BLaER1 (cell line): ENCODE data around the gene SYNM.
A peak's percentile ranks its signal among the peaks of the same experiment; 100 is the strongest.

Experiments used
- H3K27ac ChIP-seq: shearing (Covaris generic); formaldehyde crosslinking; 2 replicates; pipeline ENCODE4 v1.8.1; 2022
- H3K27me3 ChIP-seq: shearing (Covaris generic); formaldehyde crosslinking; 2 replicates; pipeline ENCODE4 v1.8.1; 2022
- H3K36me3 ChIP-seq: shearing (Covaris generic); formaldehyde crosslinking; 2 replicates; pipeline ENCODE4 v1.8.1; 2022
- H3K4me1 ChIP-seq: shearing (Covaris generic); formaldehyde crosslinking; 2 replicates; pipeline ENCODE4 v1.8.1; 2022
- H3K4me2 ChIP-seq: shearing (Covaris generic); formaldehyde crosslinking; 2 replicates; pipeline ENCODE4 v1.8.1; 2022
- H3K4me3 ChIP-seq: shearing (Covaris generic); formaldehyde crosslinking; 2 replicates; pipeline ENCODE4 v1.8.1; 2022
- H3K9ac ChIP-seq: shearing (Covaris generic); formaldehyde crosslinking; 2 replicates; pipeline ENCODE4 v1.8.1; 2022
- H3K9me3 ChIP-seq: shearing (Covaris generic); formaldehyde crosslinking; 2 replicates; pipeline ENCODE4 v1.8.1; 2022
- H4K20me1 ChIP-seq: shearing (Covaris generic); formaldehyde crosslinking; 2 replicates; pipeline ENCODE4 v1.8.1; 2022
- Cebpa-rat ChIP-seq: shearing (Covaris generic); IDR thresholded peaks from 2 replicates; pipeline ENCODE4 v1.8.1; 2022

The SYNM gene

GRCh38 chr15:99085413-99086326 is 19.2 kb upstream of the SYNM start:
- H3K9me3 ChIP-seq, result 0 out of 2 replicates have a peak, but pooled peaks cover 5% of the 10 kb centered on the region
- no peaks in the 10 kb centered on the region for H4K20me1 ChIP-seq
- no peak overlapping the region for H3K9ac ChIP-seq
- TF ChIP-seq Cebpa-rat, result no peak
- H3K36me3 ChIP-seq, result no peaks in the 10 kb centered on the region
- H3K4me2 ChIP-seq, result no peak overlapping the region
- peaks cover 13% of the 10 kb centered on the region for H3K4me1 ChIP-seq
- H3K27me3 ChIP-seq, result no peaks in the 10 kb centered on the region
- no peak overlapping the region for H3K4me3 ChIP-seq
- no peak overlapping the region for H3K27ac ChIP-seq

DNA sequence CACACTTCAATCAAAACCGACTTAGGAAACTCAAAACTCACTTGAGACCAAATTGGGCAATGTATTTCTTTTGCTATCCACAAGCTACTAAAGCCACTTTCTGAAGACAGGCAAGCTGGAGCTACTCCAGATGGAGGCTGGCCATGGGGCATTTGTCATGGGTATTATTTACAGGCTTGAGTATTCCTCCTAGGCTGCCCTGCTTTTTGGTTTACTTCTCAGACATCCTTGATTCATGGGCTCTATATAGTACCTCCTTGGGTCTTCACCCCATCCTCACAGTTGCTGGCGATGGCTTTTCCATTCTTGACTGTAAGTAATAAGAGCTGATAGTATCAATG is 18.6 kb upstream of the SYNM start:
- Histone ChIP-seq H3K9me3 (0 out of 2 replicates have a peak, but pooled peaks cover 5% of the 10 kb centered on the region), H3K4me1 (peaks cover 19% of the 10 kb centered on the region), H3K27ac (no peak overlapping the region), H3K36me3 (no peaks in the 10 kb centered on the region), H4K20me1 (no peaks in the 10 kb centered on the region), H3K27me3 (no peaks in the 10 kb centered on the region), H3K4me2 (no peak overlapping the region), H3K9ac (no peak overlapping the region), H3K4me3 (no peak overlapping the region)
- no peak for TF ChIP-seq Cebpa-rat

DNA sequence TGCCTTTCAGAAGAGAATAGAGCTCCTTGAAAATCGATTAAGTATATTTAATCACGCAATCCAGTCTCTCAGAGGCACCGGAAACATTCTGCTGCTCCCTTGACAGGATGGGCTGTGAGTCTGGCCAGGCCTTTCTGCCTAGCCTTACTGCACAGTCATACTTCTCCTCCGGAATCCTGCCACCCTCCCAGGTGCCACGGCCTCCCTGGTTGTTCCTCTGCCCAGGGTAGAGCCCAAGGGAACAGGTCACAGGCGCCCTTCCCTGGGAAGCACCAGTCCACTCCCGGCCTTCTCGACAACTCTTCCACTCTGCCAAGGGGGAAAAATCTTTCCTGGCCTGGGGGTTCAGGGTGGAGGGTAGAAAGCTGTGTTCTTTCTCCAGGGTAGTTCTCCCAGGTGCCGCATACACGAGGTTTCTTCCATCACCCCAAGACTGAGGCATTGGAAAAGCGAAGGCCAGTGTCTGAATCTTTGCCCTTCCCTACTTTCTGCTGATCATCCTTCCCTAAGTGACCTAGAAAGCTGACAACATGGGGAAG is 17.4 kb upstream of the SYNM start:
- H3K4me2 ChIP-seq, result no peak overlapping the region

DNA sequence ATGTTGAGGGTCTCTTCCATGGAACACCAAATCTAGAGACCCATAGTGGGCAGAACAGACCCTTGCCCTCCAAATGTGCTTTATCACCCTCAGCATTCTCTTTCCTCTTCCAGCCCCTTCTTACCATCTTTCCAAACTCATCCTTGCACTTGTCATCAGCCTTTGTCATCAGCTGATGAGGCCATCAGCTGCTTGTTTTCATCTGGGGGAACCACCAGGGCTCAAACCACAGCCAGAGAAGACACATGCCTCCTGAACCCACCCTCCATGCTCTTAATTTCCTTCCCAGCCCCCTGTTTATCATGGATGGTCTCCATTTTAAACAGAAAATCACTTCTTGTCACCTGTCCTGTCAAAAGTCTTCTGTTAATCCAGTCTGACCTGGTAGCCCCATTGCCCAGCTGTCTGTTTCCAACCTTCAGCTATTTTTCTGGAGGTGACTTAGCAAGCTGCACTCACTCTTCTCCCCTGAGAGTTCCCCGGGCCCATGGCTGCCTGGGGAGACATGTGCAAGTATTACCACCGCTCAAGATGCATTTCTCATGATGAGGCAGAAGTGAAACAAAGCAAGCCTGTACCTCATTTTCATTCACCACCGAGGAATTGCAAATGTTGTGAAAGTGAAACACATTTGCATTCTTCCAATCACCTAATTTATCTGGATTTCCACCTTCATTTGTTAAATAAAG is 14.7 kb upstream of the SYNM start:
- peak overlapping the region; percentile 36; the same call in 1 of the 2 replicates for H3K27ac ChIP-seq
- H4K20me1 ChIP-seq, result no peaks in the 10 kb centered on the region
- no peaks in the 10 kb centered on the region for H3K9me3 ChIP-seq
- H3K4me3 ChIP-seq, result no peak overlapping the region
- no peaks in the 10 kb centered on the region for H3K36me3 ChIP-seq
- H3K4me2 ChIP-seq, result peak overlapping the region; percentile 74
- no peak for TF ChIP-seq Cebpa-rat
- H3K4me1 ChIP-seq, result peaks cover 34% of the 10 kb centered on the region
- H3K9ac ChIP-seq, result peak overlapping the region; percentile 40
- H3K27me3 ChIP-seq, result no peaks in the 10 kb centered on the region

More for the DNA sequence above, 17.4 kb upstream of the SYNM start:
- Histone ChIP-seq H3K4me1 (peaks cover 25% of the 10 kb centered on the region), H3K9ac (no peak overlapping the region), H3K27me3 (no peaks in the 10 kb centered on the region), H4K20me1 (no peaks in the 10 kb centered on the region), H3K27ac (no peak overlapping the region), H3K9me3 (0 out of 2 replicates have a peak, but pooled peaks cover 5% of the 10 kb centered on the region), H3K4me3 (no peak overlapping the region), H3K36me3 (no peaks in the 10 kb centered on the region)
- no peak for TF ChIP-seq Cebpa-rat

DNA sequence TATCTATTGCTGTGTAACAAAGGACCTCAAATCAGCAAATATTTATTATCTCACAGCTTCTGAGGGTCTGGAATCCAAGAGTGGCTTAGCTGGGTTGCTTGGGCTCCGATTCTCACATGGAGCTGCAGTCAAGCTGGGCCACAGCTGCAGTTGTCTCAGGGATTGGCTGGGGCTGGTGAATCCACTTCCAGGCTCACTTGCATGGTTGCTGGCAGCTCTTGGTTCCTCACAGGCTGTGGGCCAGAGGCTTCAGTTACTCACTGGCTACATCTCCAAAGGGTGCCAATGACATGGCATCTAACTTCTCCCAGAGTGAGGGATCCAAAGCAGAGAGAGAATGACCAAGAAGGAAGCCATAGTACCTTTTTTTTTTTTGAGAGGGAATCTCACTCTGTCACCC is 13.9 kb upstream of the SYNM start:
- no peak for TF ChIP-seq Cebpa-rat
- no peaks in the 10 kb centered on the region for H3K36me3 ChIP-seq

GRCh38 chr15:99092554-99093172 is 12.2 kb upstream of the SYNM start:
- no peak for TF ChIP-seq Cebpa-rat

More for the DNA sequence above, 13.9 kb upstream of the SYNM start:
- Histone ChIP-seq H3K4me2 (peak overlapping the region; percentile 74), H4K20me1 (no peaks in the 10 kb centered on the region), H3K9me3 (no peaks in the 10 kb centered on the region), H3K9ac (no peak overlapping the region), H3K27me3 (no peaks in the 10 kb centered on the region), H3K27ac (peak overlapping the region; percentile 36), H3K4me1 (peaks cover 34% of the 10 kb centered on the region), H3K4me3 (no peak overlapping the region)

GRCh38 chr15:99095626-99096025 is 9.3 kb upstream of the SYNM start:
- peaks cover 10% of the 10 kb centered on the region for H3K27me3 ChIP-seq
- H3K27ac ChIP-seq, result no peak overlapping the region
- peaks cover 30% of the 10 kb centered on the region for H3K4me1 ChIP-seq
- no peaks in the 10 kb centered on the region for H4K20me1 ChIP-seq
- H3K4me3 ChIP-seq, result no peak overlapping the region
- H3K9me3 ChIP-seq, result no peaks in the 10 kb centered on the region
- no peak for TF ChIP-seq Cebpa-rat
- no peak overlapping the region for H3K9ac ChIP-seq
- no peaks in the 10 kb centered on the region for H3K36me3 ChIP-seq
- no peak overlapping the region for H3K4me2 ChIP-seq

More at GRCh38 chr15:99092554-99093172, 12.2 kb upstream of the SYNM start:
- Histone ChIP-seq H3K36me3 (no peaks in the 10 kb centered on the region), H3K4me3 (no peak overlapping the region), H3K27ac (no peak overlapping the region), H3K4me1 (peaks cover 34% of the 10 kb centered on the region), H3K9ac (no peak overlapping the region), H3K9me3 (no peaks in the 10 kb centered on the region), H3K4me2 (no peak overlapping the region), H3K27me3 (no peaks in the 10 kb centered on the region), H4K20me1 (no peaks in the 10 kb centered on the region)

DNA sequence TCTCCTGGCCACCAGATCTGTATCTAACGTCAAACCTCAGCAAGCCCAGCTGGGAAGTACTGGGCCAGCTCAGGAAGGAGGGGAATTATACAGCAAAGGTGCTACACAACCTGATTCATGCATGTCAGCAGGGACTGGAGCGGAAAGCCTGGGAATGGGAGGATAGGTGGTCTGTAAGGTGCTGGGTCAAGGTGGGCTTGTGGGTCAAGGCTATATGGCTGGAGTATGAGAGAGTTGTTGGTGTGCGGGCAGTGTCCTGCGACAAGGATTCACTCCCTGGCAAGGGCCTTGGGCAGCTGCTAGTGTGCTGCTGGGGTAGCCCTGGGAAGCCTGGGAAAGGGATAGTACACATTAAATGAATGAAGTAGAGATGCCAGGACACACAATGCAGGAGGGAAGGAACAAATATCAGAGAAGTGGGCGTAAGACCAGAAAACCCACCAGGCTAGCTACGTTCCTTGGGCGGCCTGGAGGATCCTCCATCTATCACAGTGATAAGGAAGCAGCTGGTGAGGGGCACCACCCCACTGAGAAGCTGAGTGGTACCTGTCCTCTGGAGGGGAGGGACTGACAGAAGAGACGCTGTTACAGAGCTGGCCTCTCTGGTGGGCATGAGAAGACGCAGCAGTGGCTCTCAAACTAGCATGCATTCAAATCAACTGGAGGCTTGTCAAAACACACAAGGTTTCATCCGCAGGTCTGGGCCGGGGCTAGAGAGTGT is 8.5 kb upstream of the SYNM start:
- Histone ChIP-seq H3K4me3 (no peak overlapping the region), H4K20me1 (no peaks in the 10 kb centered on the region), H3K27ac (no peak overlapping the region), H3K36me3 (no peaks in the 10 kb centered on the region), H3K9ac (no peak overlapping the region), H3K27me3 (peaks cover 10% of the 10 kb centered on the region), H3K4me1 (peaks cover 24% of the 10 kb centered on the region), H3K9me3 (no peaks in the 10 kb centered on the region), H3K4me2 (no peak overlapping the region)
- TF ChIP-seq Cebpa-rat, result no peak

GRCh38 chr15:99096894-99097426 is 7.9 kb upstream of the SYNM start:
- H3K9ac ChIP-seq, result no peak overlapping the region
- H3K4me3 ChIP-seq, result no peak overlapping the region
- no peak overlapping the region for H3K4me2 ChIP-seq
- H3K4me1 ChIP-seq, result peaks cover 19% of the 10 kb centered on the region
- H3K9me3 ChIP-seq, result no peaks in the 10 kb centered on the region
- no peaks in the 10 kb centered on the region for H4K20me1 ChIP-seq
- no peaks in the 10 kb centered on the region for H3K36me3 ChIP-seq
- TF ChIP-seq Cebpa-rat, result no peak
- H3K27ac ChIP-seq, result no peak overlapping the region
- peaks cover 10% of the 10 kb centered on the region for H3K27me3 ChIP-seq
